Hematopoietic multipotent progenitor cell treated with erythropoietin and hydrocortisone succinate and interleukin-3 and kit ligand, for 15 days (in vitro differentiated cells): Measurements from ENCODE around the gene HOXB7.

ENCODE experiments used
- DNase-seq: peaks from one replicate; pipeline ENCODE4 v3.0.0-alpha.2; 2015; ENCODE audit warnings: low spot score

HOXB7 gene

DNA sequence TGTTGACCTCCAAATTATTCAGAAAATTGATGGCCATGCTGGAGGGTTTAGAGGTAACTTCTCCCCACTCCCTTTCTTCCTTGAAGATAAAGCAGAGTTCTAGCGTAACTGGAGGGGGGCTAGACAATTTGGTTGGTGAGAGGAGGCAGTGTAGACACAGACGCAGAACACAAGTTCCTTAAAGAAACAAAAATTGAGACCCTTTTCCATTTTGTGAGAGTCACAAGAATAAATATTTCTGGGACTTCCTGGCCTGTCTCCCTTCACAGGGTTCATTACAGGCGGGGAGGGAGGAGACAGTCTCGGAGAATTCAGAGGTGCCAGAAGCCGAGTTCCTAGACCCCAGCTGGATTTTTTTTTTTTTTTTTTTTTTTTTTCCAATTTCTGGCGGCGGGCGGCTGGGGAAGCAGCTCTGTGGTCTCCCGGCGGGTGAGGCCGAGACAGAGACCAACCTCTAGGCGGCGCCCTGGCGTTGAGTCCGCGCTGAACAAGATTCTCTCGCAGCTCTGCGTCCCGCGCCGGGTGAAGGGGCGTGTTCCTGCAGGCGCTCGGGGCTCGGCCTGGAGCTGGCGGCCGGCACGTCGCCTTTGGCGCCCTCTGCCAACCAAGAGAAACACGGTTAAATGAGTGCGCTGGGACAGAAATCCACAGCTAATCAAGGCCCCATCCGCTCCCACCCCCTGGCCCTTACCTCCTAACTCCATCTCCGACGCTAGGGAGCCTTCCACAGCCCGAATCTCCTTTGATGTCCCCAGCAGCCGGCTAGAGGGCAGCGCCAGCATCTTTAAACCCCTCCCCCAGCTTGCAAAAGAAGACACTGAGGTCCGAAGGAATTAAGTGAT, 25.6 kb upstream of the HOXB7 start:
- DNase-seq: peak; percentile 31

DNA sequence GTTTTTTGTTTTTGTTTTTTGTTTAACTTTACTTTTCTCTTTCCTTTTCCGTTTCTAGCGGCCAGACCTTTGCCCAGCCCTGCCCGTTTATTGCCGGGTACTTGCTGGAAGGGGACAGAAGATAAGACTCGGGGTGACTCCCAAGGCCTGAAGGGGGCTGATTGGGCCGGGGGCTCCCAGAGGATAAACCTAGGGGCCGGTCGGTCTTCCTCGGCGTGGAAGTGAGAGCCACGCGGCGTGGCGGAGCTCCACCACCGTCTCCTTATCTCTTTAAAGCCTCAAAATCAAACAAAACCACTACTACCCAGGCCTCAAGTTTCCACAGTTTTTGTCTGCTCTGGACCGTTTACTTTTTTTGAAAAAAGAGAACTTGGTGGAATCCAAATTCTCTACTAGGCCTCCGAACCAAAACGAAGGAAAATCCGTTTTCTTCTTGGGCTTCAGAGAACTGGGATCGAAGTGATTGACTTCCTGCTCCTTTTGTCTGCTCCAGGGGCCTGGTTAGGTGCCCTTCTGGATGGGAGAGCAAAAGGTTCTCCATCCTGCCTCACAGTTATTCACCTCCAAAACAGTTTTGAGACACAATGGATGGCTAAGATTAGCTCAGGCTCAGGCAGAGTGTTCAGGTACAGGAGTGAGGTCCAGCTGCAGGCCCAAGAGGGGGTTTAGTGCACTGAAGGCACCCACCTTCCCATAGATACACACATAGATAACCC, 23.8 kb upstream of the HOXB7 start:
- DNase-seq: no peak

DNA sequence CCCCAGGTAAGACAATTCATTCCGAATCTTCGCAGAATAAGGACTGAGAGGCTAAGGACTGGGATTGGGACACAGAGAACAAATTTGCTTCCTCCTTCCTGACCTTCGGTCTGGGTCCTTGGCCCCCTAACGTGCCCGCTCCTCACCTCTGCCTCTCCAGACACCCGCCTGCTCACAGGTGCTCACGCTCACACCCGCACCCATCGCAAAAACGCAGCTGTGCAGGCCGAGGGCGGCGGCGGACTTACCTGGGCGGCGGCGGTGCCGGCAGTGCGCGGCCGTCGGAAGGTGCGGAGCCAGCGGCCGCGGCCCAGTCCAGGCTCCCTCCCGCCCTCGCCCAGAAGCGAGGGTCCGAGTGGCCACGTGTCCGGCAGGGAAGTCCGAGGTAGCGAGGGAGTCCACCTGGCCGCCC, 22.5 kb upstream of the HOXB7 start:
- no peak for DNase-seq

DNA sequence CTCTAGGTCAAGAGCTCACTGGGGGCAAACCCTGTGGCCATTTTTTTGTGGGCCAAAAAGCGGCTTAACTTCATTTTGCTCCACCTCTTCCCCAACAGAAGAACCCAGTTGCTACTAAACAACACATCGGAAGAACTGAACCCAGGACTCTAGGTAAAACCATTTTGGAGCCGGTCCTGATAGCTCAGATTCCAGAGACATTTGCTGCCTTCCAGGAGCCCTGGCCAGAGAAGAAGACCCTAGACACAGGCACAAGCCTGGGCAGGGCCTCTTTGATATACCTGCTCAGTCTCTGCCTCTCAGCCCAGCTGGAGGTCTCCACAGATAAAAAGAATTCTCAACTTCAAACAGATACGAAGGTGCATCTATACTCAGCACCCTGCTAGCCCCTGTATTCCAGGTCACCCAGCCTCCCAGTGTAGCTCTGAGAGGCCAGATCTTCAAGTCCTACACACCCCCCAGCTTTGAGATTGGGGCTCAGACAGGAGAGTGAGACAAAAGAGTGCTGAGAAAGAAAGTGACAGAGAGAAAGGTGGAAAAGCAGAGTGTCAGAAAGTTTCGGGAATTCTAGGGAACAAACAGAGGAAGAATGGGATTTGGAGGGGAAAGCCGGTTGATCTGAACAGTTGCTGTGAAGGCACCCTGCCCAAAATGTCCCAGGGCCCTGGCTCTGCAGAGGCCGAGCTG, 21.9 kb upstream of the HOXB7 start:
- DNase-seq: no peak

DNA sequence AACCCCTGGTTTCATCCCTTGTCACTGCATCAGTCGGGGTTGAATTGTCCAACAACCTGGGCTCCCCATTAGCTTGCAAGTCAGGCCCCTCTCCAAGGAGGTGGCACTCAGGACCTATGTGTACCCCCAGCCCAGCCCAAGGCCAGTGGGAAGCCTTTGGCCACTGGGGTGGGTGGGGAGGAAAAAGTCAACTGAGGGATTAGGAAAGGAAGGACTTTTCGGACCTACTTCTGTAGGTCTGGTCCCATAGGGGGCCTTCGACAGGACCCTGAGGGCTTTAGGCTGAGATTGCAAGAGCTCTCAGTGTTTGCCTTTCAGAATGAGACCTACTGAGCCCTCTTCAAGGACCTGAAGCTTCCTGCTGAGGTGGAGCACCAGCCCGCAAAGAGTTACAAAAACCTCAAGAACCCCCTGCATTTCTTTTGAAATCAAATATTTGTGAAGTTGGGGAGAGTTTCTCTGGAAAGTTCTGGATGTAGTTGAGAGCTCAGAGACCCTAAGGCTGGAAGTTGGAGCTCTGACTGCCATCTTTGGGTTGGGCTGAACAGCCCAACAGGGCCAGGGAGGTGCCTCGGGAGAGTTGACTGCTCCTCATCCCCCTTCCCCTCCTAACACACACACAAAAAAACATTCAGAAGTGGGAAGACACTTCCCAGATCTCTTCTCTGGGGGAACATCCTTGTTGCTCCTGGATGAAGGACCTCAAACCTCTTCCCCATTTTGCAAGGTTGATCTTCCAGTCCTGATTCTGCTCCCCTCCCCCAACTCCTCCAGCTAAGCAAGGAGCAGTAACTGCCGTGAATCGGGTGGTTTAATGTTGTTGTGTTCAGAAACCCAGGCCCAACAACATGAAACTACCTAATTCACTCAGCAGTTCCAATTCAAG, 21.1 kb upstream of the HOXB7 start:
- no peak for DNase-seq

DNA sequence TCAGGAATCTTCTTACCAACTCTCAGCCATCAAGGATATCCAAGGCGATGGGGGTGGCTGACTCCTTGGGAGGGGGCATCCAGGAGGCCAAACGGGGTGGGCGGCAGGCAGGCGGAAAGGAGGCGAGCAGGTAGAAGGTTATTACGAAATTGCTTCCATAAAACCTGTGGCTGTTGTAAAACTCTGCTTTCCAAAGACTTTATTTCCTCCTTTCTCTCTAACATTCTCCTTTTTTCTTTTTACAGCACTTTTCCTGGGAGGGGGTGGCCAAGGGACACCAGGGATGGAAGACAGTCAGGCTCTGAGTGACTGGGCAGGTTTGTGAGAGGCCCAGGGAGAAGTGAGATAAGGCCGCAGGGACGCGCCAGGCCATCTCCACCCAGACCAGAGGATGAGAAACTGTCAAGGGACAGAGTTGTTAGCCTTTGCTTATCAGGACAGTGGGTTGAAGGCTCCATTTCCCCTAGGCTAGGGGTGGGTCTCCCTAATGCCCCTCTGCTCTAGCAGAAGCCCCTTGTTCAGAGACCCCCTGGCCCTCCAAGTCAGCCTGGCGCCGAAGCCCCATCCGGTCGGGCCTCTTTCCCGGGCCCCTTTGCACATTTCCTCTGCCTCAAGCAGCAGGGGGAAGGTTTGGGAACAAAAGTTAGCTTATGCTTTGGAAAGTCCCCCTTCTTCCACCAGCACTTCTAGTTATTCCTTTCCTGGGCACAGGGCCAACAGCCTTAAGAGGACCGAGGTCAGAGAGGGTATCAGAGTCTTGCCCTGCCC, 20.3 kb upstream of the HOXB7 start:
- DNase-seq: no peak

DNA sequence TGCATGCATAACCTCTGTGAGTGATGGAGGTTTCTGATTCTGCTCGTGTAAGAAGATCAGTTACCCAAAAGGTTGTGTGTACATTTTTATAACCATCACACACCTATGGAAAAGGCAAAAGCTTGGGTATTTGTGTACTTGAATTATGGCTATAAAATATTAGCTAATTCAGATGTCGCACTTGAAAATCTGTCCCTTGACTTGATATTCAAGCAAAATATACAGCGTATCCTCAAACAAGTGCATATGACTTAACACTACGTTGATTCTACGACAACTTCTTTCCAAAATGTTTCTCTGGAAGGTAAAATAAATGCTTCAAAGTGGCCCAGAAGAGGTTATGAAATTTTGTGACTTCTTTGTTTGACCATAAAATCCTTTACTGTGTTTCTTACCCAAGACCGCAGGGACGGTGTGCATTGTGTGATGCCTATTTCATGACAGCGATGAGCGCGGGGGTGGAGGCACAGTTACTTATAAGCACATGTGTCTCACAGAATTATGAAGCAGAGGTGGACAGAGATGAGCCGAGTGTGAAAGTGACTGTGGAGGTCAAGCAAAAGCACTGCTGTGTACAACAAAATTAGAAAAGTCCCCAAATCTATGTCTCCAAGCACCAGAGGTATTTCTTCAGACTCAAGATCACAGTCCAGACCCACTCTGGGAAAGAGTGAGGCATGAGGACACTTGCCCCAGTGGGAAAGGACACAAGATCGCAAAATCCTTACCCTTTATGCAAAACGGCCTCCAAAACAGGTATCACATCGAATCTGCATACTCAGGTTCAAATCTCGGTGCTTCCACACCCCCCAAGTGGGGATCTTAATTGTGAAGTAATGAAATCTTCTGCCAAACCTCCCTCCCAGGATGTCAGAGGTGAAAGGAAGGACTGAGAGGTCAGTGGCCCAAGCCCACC, 19.4 kb upstream of the HOXB7 start:
- no peak for DNase-seq

DNA sequence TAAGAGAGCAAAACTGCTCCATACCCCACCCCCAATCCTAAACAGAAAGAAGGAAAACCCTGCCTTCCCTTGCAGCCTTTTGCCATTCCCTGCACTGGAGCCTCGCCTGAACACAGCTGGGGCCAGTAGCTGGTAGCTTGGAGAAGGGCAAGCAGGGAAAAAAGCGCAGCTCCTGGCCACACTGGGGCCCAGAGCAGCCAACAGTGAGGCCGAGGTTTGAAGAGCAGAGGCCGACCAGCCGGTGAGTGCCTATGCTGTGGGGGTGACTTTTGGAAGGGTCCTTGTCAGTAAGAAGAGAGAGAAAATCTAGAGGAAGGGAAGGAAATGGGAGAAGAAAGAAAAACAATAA, 18.6 kb upstream of the HOXB7 start:
- DNase-seq: no peak

DNA sequence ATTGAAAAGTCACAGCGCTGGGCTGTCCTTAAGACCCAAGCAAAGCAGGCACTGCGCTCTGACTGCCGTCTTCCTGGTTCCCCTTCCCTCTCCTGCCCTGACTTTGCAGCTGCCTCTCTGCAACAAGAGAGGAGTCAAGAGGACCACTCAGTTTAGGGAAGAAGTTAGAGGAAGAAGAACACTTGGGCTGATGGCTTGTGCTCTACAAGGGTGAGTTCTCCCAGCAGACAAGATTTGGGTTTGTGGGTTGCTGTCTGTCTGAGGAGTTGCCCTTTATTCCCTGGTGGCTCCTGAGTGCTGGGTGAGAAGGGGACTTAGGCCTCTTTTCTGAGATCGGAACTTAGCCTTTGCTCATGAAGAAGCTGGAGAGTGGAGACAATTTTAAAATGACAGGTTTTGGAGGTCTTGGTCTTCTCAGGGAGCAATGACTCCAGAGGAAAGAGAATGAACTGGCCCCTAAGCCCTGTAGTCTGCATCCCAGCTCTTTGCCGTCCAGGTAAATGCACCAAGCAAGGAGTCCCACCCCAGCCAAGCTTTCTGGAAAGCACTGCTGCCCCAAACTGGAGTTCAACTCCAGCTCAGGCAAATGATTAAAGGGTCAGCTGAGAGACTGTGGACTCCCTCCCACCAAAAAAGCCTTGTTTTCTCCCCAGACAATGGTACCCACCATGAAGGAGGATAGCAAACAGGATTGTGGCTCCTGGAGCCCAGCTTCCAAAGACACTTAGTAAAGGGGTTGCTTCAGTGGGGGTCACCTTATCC, 18.0 kb upstream of the HOXB7 start:
- DNase-seq: no peak

DNA sequence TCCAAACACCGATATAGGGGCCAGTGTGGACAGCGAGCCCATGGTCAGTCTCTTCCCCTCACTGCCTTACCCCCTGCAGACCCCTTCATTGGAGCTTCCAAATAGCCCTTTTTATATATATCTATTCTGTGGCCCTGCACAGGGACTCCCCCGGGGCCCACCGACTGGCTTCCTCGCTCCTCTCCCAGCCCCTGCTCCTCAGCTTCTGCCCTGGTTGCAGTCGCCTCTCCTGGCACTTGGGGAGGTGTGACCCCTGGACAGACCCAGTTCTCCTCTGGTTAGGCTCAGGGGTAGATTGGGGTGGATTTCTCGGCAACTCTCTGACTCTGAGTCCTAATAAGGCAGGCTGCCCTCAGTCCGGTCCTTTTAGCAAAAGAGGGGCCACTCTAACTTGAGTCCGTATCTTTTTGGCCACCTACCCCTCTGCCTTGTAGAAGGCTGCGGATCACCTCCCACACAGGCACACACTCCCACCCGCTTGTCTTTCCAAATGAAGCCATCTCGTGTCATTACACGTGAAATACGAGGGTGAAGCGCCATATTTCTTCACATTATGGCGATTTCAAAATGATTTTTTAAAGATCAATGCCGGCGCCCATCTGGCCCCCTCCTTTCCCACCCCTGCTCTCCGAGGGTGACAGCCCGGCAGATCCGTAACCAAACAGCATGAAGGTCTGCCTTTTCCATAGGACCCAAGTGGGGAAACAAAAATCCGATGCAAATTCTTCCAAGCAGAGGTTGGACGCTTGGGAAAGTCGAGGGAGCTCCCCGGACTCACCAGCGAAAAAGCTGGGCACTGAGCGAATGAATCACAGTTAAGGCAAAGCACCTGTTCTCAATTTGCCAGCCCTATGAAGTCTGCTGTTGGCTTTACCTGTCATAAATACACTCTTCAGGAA, 17.1 kb upstream of the HOXB7 start:
- no peak for DNase-seq

DNA sequence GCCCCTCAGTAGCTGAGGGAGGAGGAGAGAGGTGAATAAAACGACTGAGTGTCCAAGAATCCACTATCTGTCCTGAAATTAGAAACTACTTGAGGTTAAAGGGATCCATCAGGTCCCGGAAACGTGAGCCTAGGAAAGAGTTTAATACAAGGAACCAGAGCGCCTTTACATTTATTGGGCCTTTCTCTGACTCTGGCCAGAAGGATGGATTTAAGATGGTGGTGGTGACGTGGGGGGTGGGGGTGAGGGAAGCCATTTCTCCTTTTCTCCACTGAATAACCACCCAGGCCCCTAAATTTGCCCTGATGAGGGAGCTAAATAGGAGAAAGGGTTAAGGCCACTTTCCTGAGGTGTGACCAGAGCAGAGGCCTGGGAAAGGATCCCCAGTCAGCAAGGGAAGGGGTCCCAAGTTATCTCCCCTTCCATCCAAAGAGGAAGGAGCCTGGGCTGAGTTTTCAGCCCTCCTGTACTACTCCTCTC, 16.3 kb upstream of the HOXB7 start:
- no peak for DNase-seq

DNA sequence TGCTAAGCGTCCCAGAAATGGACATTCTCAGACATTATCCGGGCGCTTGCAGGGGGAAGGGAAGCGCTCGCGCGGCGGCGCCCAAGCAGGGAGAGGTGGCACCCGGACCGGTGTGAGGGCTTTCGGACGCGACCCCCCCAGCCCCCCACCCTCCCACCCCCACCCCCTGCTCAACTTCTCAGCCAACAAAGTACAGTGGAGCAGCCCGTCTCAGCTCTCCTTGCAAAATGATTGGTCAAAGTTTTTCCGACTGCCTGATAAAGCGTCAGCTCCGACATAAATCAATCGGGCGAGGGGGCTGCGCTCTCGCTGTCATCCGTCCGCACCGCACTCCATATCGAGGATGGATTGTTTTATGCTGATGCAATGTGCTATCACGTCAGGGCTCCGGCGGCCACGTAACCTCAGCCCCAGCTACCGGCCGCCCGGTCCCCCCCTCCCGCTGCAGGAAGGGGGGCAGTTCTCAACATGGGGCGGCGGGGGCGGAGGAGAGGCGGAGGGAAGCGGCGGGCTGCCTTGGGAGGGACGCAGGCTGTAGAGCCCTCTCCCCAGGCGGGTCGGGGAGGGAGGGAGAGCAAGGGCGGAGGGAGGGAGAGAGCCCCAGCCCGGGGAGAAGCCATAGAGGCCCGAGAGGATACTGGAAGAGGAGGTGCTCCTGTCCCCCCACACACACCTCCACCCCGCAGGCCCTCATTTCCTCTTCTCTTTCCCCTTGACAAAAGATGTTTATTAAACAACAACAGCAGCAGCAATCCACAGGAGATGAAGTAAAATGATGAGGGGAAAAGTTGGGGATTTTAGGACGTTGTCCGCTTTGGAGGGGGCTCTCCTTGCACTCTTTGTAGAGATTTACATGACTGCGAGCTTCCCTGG, 15.7 kb upstream of the HOXB7 start, which contains the start of gene HOXB9:
HOXB9 (minus strand) TSS at position 114 of the 873 bp plus-strand sequence; CDS start at position 25, 89 bp downstream.
- DNase-seq: no peak

DNA sequence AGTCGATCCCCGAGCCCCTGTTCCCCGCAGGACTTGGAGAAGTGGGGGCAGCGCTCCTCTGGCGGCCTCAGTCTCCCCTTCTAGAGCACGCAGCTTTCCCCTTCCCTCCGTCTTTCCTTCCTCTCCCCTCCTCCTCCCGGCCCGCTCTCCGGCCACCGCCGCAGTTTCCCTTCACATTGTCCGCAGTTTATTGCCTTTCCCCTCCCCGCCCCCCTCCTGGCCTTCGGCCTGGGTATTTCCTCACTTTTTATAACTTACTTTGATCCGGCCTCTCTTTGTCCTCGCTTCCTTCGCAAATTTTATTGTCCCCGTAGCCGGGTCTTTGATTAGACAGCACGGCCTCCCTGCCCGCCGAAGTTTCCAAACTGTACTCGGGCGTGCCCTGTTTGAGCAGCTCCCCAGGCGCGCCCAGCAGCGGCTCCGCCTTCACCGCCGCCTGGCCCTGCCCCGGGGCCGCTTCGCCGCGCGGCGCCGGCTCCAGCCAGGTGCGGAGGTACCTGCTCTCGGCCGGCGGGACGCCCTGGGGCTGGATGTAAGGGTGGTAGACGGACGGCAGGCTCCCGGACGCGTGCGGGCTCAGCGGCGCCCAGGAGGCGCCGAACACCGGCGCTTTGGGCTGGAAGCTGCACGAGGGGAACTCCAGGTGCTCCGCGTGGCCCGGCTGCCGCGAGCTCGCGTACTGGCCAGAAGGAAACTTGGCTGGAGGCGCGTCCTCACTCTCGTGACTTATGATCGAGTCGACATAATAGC, 14.9 kb upstream of the HOXB7 start:
- peak; percentile 8 for DNase-seq

DNA sequence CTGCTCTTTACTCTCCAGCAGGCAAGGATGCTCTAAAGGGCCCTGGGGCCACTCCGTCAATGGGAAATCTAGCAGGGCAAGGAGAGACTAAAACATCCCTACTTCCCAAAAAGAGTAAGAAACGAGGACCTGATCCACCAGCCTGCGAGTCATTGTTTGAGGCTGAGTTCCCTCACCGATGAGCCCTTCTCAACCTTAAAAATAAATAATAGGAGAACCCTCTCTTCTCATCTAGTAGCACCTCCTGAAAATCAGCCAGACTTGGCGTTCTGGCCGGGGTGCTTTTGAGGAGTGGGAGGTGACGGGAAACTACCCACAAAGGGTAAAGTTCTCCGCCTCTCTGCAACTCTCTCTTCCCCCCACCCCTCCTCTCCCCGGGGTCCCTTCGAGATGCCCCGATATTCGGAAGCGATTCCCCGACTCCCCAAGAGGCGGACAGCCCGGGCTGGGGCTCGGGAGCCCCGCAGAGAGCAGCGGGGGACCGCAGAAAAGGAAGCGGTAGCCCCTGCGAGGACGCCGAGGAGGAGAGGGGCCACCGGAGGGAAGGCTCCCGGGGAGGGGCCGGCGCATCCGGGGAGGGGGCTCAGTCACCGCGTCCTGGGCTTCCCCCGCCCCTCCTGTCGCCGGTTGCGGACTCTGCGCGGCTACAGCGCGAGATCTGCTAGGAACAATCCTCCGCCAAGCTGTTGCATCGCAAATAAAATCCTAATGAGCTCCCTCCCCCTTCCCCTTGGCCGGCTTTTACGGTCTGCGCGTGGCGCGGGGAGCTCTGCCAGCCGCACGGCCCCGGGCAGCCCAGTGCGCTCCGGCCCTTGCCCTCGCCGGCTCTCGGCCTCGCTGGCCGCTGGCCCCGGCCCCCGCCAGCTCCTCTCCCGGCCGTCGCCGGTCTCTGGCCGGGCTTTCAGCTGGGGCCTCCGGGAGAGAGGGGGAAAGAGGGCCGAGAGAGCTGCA, 14.0 kb upstream of the HOXB7 start:
- DNase-seq: no peak

DNA sequence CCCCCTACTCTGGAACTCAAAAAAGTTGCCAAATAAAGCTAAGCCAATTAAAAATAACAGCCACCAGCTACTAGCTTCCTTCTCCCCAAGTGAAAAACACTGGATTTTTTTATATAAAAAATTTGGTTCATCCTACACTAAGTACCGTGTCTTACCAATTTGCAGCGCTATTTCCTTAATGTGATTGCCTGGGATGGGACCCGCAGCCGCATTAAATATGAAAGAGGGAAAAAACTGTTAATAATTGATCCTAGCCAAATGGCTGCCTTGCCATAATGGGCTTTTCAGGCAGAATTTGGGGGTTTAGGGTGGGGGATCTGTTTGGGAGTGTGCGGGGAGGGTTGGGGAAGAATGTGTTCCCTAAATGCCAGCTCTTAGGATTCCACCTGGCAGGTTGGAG, 13.3 kb upstream of the HOXB7 start:
- no peak for DNase-seq
